DMS79 (cell line): ENCODE data around the gene PTPN3.

Source experiments
- DNase-seq: peaks from one replicate; lab custom pipeline; 2025; lab: John Stamatoyannopoulos, UW

The PTPN3 gene

DNA sequence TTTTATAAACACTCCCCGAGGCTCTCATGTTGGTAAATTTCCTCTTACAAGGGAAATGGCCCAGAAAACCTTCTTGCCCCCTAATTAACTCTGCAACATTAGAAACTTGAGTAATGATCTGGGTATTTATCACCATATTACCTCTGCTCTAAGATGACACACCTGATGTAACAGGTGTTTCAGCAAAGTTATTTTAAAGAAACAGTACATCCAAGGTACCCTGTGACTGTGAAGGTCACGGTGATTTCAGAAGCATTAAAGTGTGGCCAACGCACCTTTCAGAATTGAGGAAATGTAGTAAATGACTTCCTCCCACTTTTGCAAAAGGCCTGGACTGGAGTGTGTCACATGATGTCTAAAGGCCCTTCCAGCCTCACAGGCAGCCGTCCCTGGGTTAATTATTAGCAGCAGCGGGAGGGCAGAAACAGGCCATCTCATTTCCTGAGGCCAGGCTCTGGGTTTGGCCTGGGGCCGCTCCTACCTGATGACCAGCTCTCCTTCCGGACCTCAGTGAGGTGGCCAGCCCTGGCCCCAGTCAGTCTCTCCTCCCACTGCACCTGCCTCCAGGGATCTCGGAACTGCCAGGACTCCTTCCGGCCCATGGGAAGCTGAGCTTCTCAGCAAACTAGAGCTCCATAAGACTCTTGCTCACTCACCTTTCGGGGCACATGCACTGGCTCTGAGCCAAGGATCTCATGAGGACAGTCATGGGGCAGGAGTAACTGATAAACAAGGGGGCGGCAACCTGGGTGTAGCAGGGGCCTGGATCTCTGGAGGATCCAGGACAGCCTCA lies 20.7 kb downstream of the PTPN3 start:
- DNase-seq: peak; percentile 73

DNA sequence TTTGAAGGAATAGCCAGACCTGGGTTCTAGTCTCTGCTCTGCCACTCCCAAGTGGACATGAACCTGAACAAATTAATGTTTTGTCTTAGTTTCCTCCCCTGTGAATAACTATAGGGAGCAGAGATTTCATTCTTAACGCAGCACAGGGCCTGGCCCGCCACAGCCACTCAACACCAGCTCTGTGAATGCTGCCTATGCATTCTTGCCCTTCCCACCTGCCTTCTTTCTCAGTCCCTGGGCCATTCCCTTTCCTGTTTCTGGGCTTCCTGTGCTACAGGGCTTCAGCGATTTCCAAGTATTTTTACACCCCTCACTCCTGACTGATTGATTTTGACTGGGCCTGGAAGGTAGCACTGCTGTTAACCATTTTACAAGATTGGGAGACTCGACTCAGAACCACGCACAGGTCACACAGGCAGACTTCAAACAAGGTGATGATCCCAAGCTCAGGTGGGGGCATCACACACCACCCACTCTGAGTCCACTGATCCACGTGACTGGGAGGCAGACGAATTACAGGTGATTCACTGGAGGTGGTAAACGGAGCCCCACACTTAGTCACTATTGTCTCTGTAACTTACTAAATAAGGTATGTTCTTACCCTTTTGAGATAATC lies 21.4 kb downstream of the PTPN3 start:
- no peak for DNase-seq

DNA sequence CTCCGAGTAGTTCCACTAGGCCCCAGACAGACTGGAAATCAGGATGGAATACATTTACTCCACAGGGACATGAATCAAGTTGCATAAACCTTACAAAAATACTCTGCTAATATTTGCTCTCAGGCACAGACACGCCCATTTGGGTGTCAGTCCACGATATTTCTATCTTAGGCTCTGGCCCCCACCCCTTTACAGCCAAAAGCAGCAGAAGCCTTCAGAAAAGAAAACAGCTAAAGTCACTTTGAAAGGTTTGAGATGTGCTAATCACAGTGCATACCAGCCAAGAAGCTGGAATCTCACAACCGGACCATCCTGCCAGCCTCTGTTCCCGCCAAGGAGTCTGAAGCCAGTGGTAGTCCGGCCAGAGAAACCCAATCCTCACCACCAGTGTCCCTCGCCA lies 22.6 kb downstream of the PTPN3 start:
- DNase-seq: no peak

DNA sequence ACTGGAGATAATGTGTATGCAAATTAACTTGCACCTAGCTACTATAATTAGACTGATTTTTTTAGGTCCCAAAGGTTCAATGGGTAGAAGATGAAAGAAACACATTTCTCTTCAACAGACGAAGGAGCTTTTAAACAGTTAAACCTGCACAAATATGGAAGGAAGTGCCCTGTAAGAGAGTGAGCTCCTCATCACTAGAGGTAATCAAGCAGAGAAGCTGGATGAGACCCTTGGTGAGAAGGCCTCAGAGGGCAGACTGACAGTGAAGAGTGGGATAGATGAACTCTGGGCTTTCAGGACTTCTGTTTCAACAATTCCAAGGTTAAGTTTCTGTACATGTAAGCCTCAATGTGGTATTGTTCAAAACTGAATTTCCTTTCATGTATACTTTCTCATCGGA lies 23.2 kb downstream of the PTPN3 start:
- DNase-seq: no peak

DNA sequence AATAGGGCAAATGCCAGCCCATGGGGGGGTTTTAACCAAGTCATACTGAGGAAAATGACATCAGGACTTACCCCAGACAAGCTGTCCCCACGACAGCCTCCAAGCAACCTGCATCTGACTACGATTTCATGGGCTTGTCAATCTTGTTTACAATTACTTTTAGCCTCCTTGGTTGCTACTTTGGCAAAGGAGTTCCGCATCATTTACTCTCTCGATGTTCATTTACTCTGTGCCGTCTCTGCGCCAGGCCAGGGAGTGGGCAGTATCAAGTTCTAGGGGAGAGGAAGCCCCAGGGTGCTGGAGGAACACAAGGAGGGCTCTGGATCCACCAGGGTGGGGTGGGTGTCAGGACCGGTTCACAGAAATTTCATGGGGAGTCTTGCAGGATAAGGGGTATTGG lies 23.9 kb downstream of the PTPN3 start:
- peak; percentile 1 for DNase-seq

DNA sequence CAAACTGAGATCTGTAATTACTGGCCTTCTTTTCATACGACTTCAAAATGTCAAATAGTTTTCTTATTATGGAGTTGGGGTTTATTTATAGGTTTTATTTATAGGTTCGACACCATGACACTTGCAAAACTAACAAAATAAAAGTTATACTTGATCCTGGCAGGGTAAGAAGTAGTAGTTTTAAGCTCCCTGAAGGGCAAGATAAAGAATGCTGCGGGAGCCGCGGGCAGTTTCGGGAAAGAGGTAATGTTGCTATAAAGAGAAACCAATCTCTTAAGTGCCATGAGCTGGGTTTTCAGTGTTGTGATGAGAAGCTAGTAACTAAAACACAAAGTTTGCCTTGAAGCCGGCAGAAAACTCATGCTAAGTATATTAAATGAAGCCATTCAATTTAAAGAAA lies 24.8 kb downstream of the PTPN3 start:
- DNase-seq: no peak

DNA sequence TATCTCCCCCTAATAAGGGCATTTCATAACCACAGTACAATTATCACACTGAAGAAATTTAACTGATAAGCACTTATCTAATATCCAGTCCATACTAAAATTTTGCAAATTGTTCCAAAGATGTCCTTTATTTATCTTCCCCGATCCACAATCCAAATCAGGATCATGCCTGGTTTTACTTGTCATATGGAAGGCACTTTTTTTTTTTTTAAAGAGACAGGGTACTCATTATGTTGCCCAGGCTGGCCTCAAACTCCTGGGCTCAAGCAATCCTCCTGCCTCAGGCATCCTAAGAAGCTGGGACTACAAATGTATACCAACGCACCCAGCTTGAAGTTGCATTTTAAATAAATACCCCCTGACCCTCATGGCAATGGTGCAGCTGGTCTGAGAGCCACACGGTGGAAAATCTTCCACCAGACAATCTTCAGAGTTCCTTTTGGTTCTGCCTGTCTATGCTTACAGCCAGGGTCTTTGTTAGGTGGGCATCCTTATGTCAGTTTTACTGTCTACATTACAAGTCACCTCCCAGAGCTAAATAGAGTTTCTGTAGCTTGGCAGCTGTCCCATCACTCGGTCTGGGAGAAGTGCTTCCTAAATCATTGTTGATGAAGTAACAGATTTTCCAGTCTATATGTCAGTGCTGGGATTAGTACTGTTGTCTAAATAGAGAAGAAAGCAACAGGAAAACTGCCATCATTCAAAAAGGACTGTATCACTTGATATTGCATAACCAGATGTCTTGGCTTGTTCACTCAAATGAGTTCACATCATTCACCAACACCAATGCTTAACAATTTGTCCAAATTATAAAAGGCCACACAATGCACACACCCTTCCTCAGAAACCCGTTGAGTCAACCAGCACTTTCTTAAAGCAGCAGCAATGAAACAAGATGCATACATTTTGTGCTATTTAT lies 26.4 kb downstream of the PTPN3 start:
- DNase-seq: no peak

DNA sequence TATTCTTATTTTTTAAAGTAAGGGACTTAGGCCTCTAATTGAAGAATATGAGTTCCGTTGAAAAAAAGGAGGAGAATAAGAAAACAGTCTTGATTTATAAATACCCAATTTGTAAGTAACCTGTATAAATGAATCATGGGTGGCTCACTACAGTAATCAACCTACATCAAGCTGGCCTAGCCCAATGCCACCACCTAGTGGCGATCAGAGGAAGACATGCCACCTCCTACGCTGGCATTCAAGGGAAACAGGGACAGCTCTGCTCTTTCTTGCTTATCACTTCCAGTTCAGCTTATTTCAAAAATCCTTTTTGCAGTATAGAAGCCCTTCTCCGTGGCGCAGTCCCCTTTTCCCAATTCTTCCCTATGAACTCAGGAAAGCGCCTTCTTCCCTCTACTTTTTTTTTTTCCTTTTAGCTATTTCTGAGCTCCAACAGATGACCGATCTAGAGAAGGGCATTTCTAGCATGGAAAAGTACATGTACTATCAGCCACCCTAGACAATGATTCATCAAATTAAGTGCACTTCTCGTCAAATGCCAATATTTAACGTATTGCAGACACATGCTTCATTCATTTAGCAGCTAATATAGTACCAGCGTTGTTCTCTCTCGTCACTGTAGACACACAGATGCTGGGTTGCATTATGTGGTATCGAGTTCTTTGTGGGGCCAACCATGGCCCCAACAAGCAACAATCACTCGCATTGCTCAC lies 28.3 kb downstream of the PTPN3 start:
- peak; percentile 2 for DNase-seq

DNA sequence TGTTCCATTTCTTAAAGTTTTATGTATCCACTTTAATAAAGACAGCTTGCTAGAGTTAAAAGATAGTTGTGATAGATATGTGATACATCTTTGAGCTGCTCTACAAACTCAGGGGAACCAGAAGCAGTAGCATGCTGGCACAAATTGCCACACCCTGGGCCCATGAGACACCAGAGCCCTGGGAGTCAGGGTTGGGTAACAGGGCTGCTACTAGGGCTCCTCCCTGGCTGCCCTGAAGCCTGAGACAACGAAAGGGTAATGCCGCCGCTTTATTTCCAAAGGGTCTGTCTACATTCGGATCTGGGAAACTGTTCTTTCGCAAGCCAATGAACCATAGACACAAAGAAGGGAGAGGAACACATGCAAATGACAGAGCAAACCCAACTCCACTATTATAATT lies 29.2 kb downstream of the PTPN3 start:
- no peak for DNase-seq

DNA sequence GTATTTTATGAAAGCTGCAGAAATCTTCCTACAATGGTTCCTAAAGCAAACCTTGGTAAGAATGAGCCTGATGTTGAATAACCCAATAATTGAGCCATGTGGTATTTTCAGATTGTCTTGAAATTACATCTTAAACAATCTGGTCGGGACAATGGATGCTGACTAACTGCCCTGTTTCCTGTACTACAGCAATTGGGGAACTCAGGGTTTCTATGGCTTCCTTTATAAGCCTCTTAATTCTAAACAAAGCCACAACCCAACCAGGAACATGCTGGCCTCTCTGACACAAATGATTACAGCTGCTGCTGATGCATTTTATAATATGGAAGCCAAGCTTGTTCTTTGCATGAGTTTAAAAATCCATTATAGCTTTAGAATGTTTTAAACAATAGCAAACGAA lies 30.2 kb downstream of the PTPN3 start:
- no peak for DNase-seq

DNA sequence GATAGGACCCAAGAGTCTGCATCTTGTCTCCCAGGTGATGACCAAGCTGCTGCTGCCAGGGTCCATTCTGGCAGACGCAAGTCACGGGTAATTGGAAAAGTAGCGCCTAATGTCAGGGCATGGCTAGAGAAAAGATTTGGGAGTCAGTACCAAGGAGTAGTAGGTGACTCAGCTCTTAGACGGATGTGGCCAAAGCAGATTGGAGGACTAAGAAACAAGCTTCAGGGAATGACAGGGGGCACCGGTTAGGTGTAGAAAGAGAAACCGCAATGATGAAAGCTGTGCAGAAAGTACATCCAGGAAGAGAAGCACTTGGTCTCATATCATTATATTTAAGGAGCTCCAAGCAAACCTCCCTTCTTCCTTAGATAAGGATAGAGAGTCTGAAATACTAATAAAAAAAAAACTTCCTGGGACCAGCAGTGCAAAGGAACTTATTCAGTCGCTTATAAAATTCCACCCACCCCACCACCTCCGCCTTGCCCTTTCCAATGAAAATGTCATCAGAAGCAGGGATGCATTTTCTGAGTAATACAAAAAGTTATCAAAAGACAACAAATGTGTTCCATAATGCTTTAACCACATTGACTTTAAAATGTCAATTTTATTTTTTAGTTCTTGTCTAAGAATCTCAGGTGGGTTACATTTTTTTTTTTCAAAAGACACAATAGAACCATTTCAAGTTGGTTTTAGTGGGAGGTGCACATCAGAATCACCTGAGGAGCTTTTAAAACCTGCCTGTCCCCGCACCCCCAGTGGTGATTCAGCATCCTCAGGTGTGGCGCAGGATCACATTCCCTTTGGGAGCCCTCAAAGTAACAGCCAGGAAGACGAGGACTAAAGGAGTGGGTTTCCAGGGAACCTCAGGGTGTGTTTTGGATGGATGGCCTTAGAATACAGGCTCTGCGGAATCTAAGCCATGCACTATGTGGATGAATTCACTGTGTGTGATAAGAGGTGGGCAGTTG lies 31.2 kb downstream of the PTPN3 start:
- peak; percentile 6 for DNase-seq

DNA sequence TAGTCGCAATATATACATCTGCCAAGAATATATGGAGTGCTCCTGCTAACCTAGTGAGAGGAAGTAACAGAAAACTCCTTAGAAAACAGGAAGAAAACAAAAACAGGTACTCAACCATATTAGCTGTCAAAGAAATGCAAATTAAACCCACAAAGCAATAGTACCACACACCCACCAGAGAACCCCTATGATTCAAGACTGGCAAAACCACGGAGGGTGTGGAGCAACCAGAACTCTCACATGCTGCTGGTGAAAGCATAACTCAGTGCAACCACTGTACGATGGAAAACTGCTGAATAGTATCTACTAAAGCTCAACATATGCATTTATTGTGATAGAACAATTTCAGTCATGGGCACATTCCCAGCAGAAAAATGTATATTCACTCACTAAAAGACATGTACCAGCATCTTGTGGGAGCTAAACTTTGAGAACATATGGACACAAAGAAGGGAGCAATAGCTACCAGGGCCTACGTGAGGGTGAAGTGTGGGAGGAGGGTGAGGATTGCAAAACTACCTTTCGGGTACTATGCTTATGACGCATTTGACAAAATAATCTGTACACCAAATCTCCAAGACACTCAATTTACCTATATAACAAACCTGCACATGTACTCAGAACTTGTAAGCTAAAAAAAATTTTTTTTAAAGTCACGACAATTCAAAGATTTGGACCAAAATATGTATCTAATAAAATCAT lies 34.0 kb downstream of the PTPN3 start:
- DNase-seq: no peak

DNA sequence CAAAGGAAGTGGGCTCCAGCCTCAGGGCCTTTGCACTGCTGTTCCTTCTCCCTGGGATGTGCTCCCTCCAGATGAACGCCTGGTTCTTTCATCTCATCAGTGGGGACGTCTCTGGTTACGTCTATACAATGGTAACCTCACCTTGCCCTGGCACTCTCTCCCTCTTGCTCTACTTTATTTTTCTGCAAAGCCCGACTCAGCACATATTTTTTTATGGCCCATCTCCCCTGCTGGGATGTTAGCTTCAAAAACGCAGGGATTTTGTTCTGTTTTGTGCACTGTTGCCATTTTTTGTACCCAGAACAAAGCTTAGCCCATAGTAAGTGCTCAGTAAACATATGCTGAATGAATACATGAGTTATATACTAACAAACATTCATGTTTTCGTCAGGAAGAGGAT lies 37.5 kb downstream of the PTPN3 start:
- DNase-seq: no peak

DNA sequence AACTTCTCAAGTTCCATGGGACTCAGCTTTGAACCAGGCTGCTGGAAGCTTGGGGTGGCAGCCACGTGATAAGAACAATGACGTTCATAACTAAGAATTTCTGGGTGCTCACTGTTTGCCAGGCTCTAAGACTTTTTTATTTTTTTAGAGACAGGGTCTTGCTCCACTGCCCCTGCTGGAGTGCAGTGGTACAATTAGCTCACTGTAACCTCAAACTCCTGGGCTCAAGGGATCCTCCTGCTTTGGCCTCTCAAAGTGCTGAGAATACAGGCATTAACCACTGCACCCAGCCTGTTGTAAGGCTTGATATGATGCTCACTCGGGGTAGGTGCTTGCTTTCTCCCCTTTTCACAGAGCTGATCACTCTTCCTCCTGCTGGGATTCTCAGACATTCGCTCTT lies 38.7 kb downstream of the PTPN3 start:
- no peak for DNase-seq

DNA sequence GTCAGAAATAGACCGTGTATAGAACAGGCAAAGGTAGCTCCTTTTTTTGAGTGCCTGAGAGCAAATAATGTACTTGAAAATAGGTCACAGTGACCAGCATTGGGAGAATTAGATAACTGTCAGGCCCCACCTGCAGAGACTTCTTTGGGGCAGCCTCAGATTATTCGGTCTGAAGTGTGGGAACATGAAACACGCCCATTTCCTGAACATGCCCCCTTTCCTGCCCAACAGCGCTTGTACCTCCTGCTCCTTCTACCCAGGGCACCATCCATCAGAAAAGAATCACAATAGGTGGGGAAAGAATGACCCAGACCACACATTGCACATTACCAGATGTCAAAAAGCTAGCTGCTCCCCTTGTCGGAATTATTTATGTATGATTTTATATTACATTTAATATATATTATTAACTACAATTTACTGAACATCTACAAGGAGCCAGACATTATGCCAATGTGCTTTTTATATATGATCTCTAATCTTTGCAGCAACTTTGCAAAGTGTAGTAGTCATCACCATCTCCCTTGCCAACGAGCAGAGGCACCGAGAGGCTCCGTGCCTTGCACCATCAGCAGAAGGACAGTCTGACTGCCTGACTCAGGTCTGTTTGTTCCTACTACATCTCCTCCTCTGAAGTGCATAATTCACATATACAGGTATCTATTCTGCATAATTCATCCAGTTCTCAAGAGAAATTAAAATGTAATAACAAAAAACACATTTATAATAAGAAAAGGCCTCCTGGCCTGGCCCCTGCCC lies 39.5 kb downstream of the PTPN3 start:
- DNase-seq: no peak

DNA sequence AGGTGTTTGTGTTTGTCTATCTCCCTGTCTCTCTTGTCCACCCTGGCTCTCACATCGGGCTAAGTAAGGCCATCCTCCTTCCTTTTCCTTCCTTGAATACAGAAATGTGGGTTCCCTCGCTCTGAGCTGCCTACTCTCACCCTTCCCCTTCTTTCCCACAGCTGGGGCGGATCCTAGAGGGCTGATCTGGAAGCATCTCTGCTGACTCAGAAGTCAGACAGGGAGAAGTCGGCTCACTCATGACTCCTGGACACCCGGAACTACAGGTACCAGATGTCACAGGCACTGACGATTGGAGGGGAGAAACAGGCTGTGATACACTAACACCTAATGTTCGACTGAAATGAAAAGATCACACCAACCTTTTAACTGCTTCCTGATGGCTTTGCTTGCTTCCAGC lies 41.3 kb downstream of the PTPN3 start:
- DNase-seq: no peak

DNA sequence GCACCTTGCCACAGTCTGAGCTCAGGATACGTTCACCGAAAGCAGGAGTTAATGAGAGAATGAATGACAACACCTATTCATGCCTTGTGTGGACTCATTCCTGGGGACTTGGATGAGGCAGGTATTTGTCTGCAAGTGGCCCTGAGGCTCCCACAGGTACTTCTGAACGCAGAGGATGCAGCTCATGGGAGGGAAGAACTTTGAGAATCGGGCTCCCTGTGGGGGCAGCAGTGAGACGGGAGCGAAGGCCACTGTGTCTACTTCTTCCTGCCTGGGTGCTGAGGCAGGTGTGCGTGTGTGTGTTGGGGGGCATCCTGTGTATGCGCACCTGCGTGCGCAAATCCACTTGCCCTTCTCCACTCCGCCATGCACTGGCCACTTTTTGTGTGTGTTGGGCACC lies 42.2 kb downstream of the PTPN3 start:
- DNase-seq: no peak

DNA sequence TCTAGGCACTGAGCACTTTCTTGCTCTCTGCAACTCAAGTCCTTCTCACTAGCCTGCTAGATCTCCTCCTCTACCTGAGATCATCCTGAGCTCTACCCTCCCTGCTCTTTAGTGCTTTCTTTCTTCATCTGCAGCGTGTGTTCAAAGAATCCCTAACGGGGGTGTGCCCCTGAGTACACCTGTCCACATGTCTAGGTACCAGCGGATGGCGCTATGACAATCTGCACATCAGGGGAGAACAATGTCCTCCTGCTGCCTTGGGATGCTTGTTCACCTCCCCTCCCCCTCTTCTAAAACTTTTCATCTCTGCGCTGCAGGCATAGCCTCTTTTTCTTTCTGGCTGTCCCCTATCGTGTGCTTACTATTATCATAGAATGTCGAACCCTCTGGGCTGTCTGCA lies 42.7 kb downstream of the PTPN3 start:
- DNase-seq: no peak

DNA sequence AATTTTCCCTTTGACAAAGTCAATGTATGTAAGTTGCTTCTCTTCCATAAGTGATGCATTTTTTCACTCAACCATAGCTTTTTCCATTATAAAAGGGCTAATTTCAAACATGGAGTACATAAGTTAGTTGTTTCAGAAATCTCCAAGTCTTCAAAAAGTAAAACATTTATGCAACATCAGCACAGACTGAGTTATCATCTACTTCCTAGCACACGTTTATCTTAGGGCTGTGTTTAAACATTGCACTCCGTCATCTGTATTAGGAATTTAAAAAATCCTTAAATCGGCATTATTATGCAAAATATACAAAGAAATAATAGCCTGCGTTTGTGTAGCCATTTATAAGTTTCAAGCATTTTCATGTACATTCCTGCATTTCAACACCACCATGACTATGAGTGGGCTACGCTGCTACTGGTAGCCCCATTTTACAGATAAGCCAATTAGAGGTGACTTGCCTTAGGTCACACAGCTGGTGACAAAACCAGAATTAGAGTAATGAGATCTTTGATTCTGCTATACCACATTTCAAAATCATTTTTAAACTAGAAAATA lies 43.4 kb downstream of the PTPN3 start:
- DNase-seq: no peak
